Measurements from ENCODE around the gene HOXA10. TPM values are rescaled to one million over a fixed set of nuclear protein-coding genes. Genes with fewer than 3 reads are reported as not detected.

HOXA10 gene
- total RNA-seq, 1 experiment from 2014 or later = not detected

GRCh38 chr7:27184337-27185012, 10.4 kb upstream of the HOXA10 start:
- Histone ChIP-seq H3K9ac (ENCODE audit: extremely low read depth, insufficient read length, low read length) (no peak overlapping the region), H4K20me1 (ENCODE audit: control insufficient read depth, insufficient read depth, insufficient read length) (no peaks in the 10 kb centered on the region)
- no peak overlapping the region for H3K27ac Mint-ChIP-seq

More at GRCh38 chr7:27184337-27185012, 10.4 kb upstream of the HOXA10 start:
- H2BK5ac ChIP-seq (ENCODE audit: insufficient read length, low read length) = no peak overlapping the region
- no peak overlapping the region for H2AFZ ChIP-seq (ENCODE audit: low read length)
- H2BK12ac ChIP-seq (ENCODE audit: insufficient read length, low read depth, low read length) = no peak overlapping the region
- no peak overlapping the region for H4K8ac ChIP-seq (replicated peaks; ENCODE audit: insufficient read length, low read depth, low read length)
- H3K4ac ChIP-seq (ENCODE audit: low read depth, low read length) = no peak overlapping the region
- H3K23me2 ChIP-seq (ENCODE audit: insufficient read length, low read depth, low read length, poor library complexity, severe bottlenecking) = no peaks in the 10 kb centered on the region
- no peak overlapping the region for H3K18ac ChIP-seq (ENCODE audit: insufficient read length, low read depth, low read length)
- no peaks in the 10 kb centered on the region for H3K4me1 ChIP-seq (ENCODE audit: insufficient read depth, low read length)
- no CpG with 5 or more reads among the region's 72 CpGs for WGBS (ENCODE audit: extremely low coverage, insufficient read length, low lambda C conversion rate)
- no peak overlapping the region for H3K27ac ChIP-seq (ENCODE audit: insufficient read length, low read depth, low read length)
- TF ChIP-seq CTCF (conservative IDR thresholded peaks at IDR 0.05) = no peak
- no peak overlapping the region for H2AK5ac ChIP-seq (ENCODE audit: insufficient read length, low read length)
- DNase-seq = peak; percentile 55
- H2BK120ac ChIP-seq (ENCODE audit: low read depth, low read length, poor library complexity, severe bottlenecking) = no peak overlapping the region
- no peak overlapping the region for H3K56ac ChIP-seq (ENCODE audit: insufficient read length, low read depth, low read length)
- H2BK15ac ChIP-seq (ENCODE audit: low read depth, low read length) = no peak overlapping the region
- Mint-ChIP-seq H3K4me3 (peak overlapping the region in 1 of 2 experiments; percentile 63; a peak in 2 of 5 replicates), H3K9me3 (peaks cover 0 to 19% of the 10 kb centered on the region in 2 experiments; a peak in 2 of 5 replicates), H3K27me3 (ENCODE audit: low read depth) (peaks cover 100% of the 10 kb centered on the region), H3K36me3 (ENCODE audit: insufficient read depth in 1 of 3, low read depth in 3 of 3) (peaks cover 0 to 2% (median 0%) of the 10 kb centered on the region in 3 experiments; a peak in 4 of 7 replicates), H3K4me1 (peaks cover 19 to 48% of the 10 kb centered on the region in 2 experiments)
- H4K5ac ChIP-seq (ENCODE audit: insufficient read length, low read depth, low read length) = no peak overlapping the region
- no peak overlapping the region for H3K23ac ChIP-seq (ENCODE audit: insufficient read length, low read depth, low read length)
- peaks cover 96% of the 10 kb centered on the region for H3K27me3 ChIP-seq (ENCODE audit: insufficient read depth, low read length)
- no peak overlapping the region for H3T11ph ChIP-seq (ENCODE audit: low read length)
- no peak overlapping the region; the same call in 1 of the 2 replicates for H3K14ac ChIP-seq (ENCODE audit: insufficient read depth, low read length)
- H3K79me2 ChIP-seq (ENCODE audit: insufficient read depth, low read length) = no peaks in the 10 kb centered on the region
- no peak overlapping the region for H3K4me2 ChIP-seq (ENCODE audit: insufficient read depth, insufficient read length, low read length)
- no peaks in the 10 kb centered on the region for H3K9me3 ChIP-seq (ENCODE audit: control insufficient read depth, low read depth, low read length)
- no peaks in the 10 kb centered on the region for H3K79me1 ChIP-seq (ENCODE audit: insufficient read depth, low read depth, low read length, poor library complexity, severe bottlenecking)
- H2BK20ac ChIP-seq (ENCODE audit: low read depth, low read length, poor library complexity, severe bottlenecking) = no peak overlapping the region
- H4K91ac ChIP-seq (ENCODE audit: insufficient read length, low read depth, low read length) = no peak overlapping the region
